ENCODE results near the gene RNF222. TPM values are rescaled to one million over a fixed set of nuclear protein-coding genes. Genes with fewer than 3 reads are reported as not detected.

RNF222 gene
- total and polyA plus RNA-seq, 9 donors = not detected

- no peak for TF ChIP-seq POLR2A (IDR thresholded peaks at IDR 0.05)
- TF ChIP-seq, protein P1, sequence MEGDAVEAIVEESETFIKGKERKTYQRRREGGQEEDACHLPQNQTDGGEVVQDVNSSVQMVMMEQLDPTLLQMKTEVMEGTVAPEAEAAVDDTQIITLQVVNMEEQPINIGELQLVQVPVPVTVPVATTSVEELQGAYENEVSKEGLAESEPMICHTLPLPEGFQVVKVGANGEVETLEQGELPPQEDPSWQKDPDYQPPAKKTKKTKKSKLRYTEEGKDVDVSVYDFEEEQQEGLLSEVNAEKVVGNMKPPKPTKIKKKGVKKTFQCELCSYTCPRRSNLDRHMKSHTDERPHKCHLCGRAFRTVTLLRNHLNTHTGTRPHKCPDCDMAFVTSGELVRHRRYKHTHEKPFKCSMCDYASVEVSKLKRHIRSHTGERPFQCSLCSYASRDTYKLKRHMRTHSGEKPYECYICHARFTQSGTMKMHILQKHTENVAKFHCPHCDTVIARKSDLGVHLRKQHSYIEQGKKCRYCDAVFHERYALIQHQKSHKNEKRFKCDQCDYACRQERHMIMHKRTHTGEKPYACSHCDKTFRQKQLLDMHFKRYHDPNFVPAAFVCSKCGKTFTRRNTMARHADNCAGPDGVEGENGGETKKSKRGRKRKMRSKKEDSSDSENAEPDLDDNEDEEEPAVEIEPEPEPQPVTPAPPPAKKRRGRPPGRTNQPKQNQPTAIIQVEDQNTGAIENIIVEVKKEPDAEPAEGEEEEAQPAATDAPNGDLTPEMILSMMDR (IDR thresholded peaks at IDR 0.05) = no peak
- no peak for TF ChIP-seq EP300 (IDR thresholded peaks at IDR 0.05)
- Histone ChIP-seq H3K36me3 (no peaks in the 10 kb centered on the region), H3K27ac (no peak overlapping the region), H3K4me1 (ENCODE audit: insufficient read depth) (no peaks in the 10 kb centered on the region), H3K4me3 (no peak overlapping the region), H3K27me3 (no peaks in the 10 kb centered on the region), H3K9me3 (no peaks in the 10 kb centered on the region)
- WGBS, 3 donors = 65 to 84% (median 83%) methylated on average over 2 of the region's 2 CpGs
- DNase-seq = no peak
- intact Hi-C loops (cut with DNase I) = no loop called here
Observed at GRCh38 chr17:8406174-8406573, 8.5 kb upstream of the RNF222 start.

GRCh38 chr17:8405499-8406016 is 7.9 kb upstream of the RNF222 start:
- intact Hi-C loops (cut with DNase I) = no loop called here
- WGBS, 3 donors = 74 to 85% (median 85%) methylated on average over 11 of the region's 11 CpGs
- H3K27ac ChIP-seq = no peak overlapping the region

DNA sequence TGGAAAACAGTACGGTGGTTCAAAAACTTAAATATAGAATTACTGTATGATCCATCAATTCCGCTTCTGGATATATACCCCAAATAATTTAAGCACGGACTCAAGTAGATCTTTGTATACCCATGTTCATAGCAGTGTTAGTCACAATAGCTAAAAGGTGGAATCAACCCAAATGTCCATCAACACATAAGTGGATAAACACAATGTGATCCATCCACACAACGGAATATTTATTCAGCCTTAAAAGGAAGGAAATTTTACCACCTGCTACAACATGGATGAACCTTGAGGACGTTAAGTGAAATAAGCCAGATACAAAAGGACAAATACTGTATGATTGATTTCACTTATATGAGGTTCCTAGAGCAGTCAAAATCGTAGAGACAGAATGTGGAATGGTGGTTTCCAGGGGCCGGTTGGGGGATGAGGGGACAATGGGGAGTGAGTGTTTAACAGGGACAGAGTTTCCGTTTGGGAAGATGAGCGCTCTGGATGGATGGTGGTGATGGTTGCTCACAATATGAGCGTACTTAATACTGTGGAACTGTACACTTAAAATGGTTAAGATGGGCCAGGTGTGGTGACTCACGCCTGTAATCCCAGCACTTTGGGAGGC is 5.4 kb upstream of the RNF222 start:
- Histone ChIP-seq H3K27me3 (no peaks in the 10 kb centered on the region), H3K27ac (no peak overlapping the region), H3K4me1 (ENCODE audit: insufficient read depth) (no peaks in the 10 kb centered on the region), H3K36me3 (no peaks in the 10 kb centered on the region), H3K4me3 (no peak overlapping the region), H3K9me3 (no peaks in the 10 kb centered on the region)
- no peak for DNase-seq
- intact Hi-C loops (cut with DNase I) = no loop called here
- TF ChIP-seq, protein P1 (IDR thresholded peaks at IDR 0.05) = no peak
- TF ChIP-seq POLR2A (IDR thresholded peaks at IDR 0.05) (no peak), EP300 (IDR thresholded peaks at IDR 0.05) (no peak)
- WGBS, 3 donors = 72 to 81% (median 79%) methylated on average over 11 of the region's 11 CpGs

More at GRCh38 chr17:8405499-8406016, 7.9 kb upstream of the RNF222 start:
- H3K4me3 ChIP-seq = no peak overlapping the region
- no peak for TF ChIP-seq EP300 (IDR thresholded peaks at IDR 0.05)
- TF ChIP-seq, protein P1 (IDR thresholded peaks at IDR 0.05) = no peak
- no peak for TF ChIP-seq POLR2A (IDR thresholded peaks at IDR 0.05)
- no peaks in the 10 kb centered on the region for H3K9me3 ChIP-seq
- no peaks in the 10 kb centered on the region for H3K4me1 ChIP-seq (ENCODE audit: insufficient read depth)
- DNase-seq = no peak
- no peaks in the 10 kb centered on the region for H3K36me3 ChIP-seq
- H3K27me3 ChIP-seq = no peaks in the 10 kb centered on the region

- TF ChIP-seq EP300 (IDR thresholded peaks at IDR 0.05) (no peak), POLR2A (IDR thresholded peaks at IDR 0.05) (no peak)
- TF ChIP-seq, protein P1 (IDR thresholded peaks at IDR 0.05) = no peak
- no peaks in the 10 kb centered on the region for H3K9me3 ChIP-seq
- intact Hi-C loops (cut with DNase I) = no loop called here
- H3K27ac ChIP-seq = no peak overlapping the region
- 75 to 87% (median 85%) methylated on average over 2 of the region's 2 CpGs for WGBS, 3 donors
- DNase-seq = no peak
- no peak overlapping the region for H3K4me3 ChIP-seq
- H3K4me1 ChIP-seq (ENCODE audit: insufficient read depth) = no peaks in the 10 kb centered on the region
- no peaks in the 10 kb centered on the region for H3K27me3 ChIP-seq
- H3K36me3 ChIP-seq = no peaks in the 10 kb centered on the region
Observed at GRCh38 chr17:8401107-8401506, 3.5 kb upstream of the RNF222 start.

All from ovary (tissue), 9 donors.